Skeletal muscle satellite cell (primary cell): ENCODE data around the gene EEA1.
"Not testable (repeated sequence)": the region's sequence is repeated elsewhere in the genome, so short reads cannot be mapped to it uniquely, and the experiment has no call there.

Source experiments
- H3K27me3 ChIP-seq: 2 replicates; pipeline ENCODE4 v1.7.0; 2013; ENCODE audit warnings: low read length; ENCODE audit not compliant: control insufficient read depth, insufficient read depth
- H3K36me3 ChIP-seq: 2 replicates; pipeline ENCODE4 v1.7.0; 2013; ENCODE audit warnings: mild to moderate bottlenecking, control low read depth, low read length; ENCODE audit not compliant: insufficient read depth
- H3K4me1 ChIP-seq: 2 replicates; pipeline ENCODE4 v1.7.0; 2013; ENCODE audit warnings: low read length; ENCODE audit not compliant: control insufficient read depth, insufficient read depth
- H3K4me2 ChIP-seq: 2 replicates; pipeline ENCODE4 v1.7.0; 2013; ENCODE audit warnings: mild to moderate bottlenecking, low read length
- H3K4me3 ChIP-seq: 2 replicates; pipeline ENCODE4 v1.7.0; 2013; ENCODE audit warnings: low read length
- H3K9ac ChIP-seq: 2 replicates; pipeline ENCODE4 v1.7.0; 2013; ENCODE audit warnings: mild to moderate bottlenecking, low read depth, low read length, moderate library complexity
- H3K9me3 ChIP-seq: replicated peaks from 2 replicates; pipeline ENCODE4 v1.7.0; 2013; ENCODE audit warnings: mild to moderate bottlenecking, control low read depth, low read length

EEA1 gene

DNA sequence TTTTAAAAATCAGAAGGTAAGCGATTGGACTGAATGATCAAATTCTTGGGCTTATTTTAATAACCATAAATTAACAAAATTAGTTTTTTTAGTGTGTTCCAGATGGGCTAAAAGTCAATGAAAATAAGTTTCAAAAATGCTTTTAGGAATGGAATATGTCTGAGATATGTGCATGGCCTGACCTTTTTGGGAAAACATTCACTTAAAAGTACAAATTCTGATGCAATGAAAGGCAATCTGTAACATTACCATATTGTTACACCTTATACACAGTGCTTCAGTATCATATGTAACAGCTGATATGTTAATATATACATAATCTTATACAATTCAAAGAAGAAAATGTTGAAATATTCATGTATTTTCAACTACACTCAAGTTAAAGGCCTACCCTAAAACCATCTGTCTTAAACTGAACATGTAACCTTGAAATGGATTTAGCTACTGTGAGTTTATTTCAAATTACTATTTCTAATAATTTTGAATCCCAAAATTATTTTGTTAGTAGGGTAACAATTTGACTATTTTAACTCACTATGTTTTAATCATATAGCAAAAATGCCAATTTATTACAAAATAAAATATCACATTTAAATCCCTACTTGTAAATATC lies 84.8 kb downstream of the EEA1 start:
- Histone ChIP-seq H3K27me3 (no peaks in the 10 kb centered on the region), H3K4me1 (peaks cover 10% of the 10 kb centered on the region), H3K36me3 (peaks cover 15% of the 10 kb centered on the region), H3K9me3 (peaks cover 4% of the 10 kb centered on the region), H3K9ac (no peak overlapping the region), H3K4me3 (no peak overlapping the region), H3K4me2 (no peak overlapping the region)

- H3K4me3 ChIP-seq: no peak overlapping the region
- H3K4me1 ChIP-seq: no peaks in the 10 kb centered on the region
- H3K9ac ChIP-seq: no peak overlapping the region
- no peaks in the 10 kb centered on the region for H3K27me3 ChIP-seq
- no peaks in the 10 kb centered on the region for H3K9me3 ChIP-seq
- peaks cover 14% of the 10 kb centered on the region for H3K36me3 ChIP-seq
- no peak overlapping the region for H3K4me2 ChIP-seq
Observed at GRCh38 chr12:92829686-92830282, 99.3 kb downstream of the EEA1 start.

DNA sequence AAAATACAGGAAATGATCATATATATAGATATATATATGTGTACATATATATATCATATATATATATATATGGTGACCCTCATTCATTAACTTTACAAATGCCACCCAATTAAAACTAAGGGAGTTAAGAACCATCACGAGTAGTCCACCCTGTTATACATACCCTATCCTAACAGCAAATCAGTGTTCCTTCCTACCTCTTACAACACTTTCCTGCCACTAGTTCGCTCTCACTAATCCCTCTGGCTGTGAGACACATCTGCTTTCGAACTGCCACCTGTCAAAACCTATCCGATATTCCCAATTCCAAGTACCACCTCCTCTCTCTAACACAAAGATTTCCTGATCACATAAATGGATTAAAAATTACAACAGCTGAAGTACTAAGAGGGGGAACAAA lies 100.5 kb downstream of the EEA1 start:
- no peak overlapping the region for H3K4me3 ChIP-seq
- H3K36me3 ChIP-seq: peaks cover 21% of the 10 kb centered on the region
- H3K27me3 ChIP-seq: no peaks in the 10 kb centered on the region
- H3K4me2 ChIP-seq: no peak overlapping the region
- H3K4me1 ChIP-seq: no peaks in the 10 kb centered on the region
- no peak overlapping the region for H3K9ac ChIP-seq
- H3K9me3 ChIP-seq: no peaks in the 10 kb centered on the region

DNA sequence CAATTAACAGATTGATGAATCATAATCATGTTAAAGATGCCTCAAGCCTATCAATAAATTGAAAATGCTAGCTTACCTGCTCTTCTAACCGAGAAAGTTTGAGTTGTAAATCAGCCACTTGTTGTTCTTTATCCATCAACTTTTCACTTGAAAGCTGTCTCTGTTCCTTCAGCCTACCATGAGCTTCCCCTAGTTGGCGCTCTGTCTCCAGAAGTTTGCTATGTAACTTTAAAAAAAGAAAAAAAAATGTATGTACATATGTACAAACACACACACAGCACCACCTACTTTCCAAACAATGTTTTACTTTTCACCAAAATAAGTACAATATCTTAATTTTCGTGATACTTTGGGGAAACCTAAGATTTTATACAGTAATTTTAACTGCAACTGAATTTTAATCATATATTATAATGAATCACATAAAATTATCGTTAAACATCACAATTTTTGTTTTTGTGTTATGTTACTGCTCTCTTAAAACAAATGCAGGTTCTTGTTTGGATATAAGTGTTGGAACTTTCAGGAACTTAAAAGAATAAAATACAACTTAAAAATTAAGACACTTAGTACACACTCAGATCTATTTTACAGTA lies 101.2 kb downstream of the EEA1 start:
- H3K4me1 ChIP-seq: no peaks in the 10 kb centered on the region
- no peaks in the 10 kb centered on the region for H3K9me3 ChIP-seq
- no peak overlapping the region for H3K4me3 ChIP-seq
- peaks cover 27% of the 10 kb centered on the region for H3K36me3 ChIP-seq
- no peak overlapping the region for H3K9ac ChIP-seq
- no peak overlapping the region for H3K4me2 ChIP-seq
- no peaks in the 10 kb centered on the region for H3K27me3 ChIP-seq

GRCh38 chr12:92821142-92821541 lies 108.0 kb downstream of the EEA1 start:
- H3K4me1 ChIP-seq: no peaks in the 10 kb centered on the region
- no peaks in the 10 kb centered on the region for H3K27me3 ChIP-seq
- peaks cover 37% of the 10 kb centered on the region for H3K36me3 ChIP-seq
- H3K4me2 ChIP-seq: no peak overlapping the region
- no peak overlapping the region for H3K4me3 ChIP-seq
- H3K9me3 ChIP-seq: no peaks in the 10 kb centered on the region
- H3K9ac ChIP-seq: no peak overlapping the region

DNA sequence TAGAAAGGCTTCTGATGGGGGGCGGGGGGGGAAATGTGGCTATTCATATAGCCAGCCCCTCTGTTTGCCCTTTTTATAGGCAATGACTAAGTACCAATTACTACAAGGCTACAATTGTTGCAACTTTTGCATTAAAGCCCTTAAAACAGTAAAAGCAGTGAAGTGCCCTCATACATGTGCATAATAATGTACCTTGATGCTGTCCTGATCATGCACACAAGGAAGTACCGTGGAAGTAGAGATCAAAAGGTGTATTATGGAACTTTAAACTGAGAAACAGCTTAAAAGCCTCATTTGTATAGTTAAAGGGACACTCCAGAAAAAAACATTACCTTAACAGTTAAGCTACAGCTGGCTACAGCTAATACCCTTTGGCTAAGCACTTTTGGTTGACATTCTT lies 114.5 kb downstream of the EEA1 start:
- Histone ChIP-seq H3K4me1 (no peaks in the 10 kb centered on the region), H3K4me3 (no peak overlapping the region), H3K27me3 (no peaks in the 10 kb centered on the region), H3K36me3 (peaks cover 24% of the 10 kb centered on the region), H3K9me3 (no peaks in the 10 kb centered on the region), H3K4me2 (no peak overlapping the region), H3K9ac (no peak overlapping the region)

GRCh38 chr12:92810370-92810769 lies 118.7 kb downstream of the EEA1 start:
- Histone ChIP-seq H3K9me3 (no peaks in the 10 kb centered on the region), H3K4me2 (no peak overlapping the region), H3K4me3 (no peak overlapping the region), H3K27me3 (no peaks in the 10 kb centered on the region), H3K9ac (no peak overlapping the region), H3K4me1 (no peaks in the 10 kb centered on the region), H3K36me3 (peaks cover 20% of the 10 kb centered on the region)

DNA sequence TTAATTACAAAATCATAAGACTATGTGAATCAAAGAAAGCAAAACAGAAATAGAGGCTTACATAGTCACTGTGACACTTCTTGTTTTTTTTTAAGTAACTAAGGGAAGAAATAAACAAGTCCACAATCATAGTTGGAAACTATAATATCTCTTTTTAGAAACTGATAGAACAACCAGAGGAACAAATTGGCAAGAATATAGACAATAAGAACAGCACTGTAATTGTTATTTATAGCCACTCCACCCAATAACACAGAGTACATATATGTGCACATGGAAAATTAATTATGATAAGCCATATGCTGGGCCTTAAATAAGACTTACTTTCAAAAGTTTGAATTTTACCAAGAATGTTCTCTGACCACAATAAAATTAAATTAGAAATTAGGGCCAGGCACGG lies 125.2 kb downstream of the EEA1 start:
- peaks cover 45% of the 10 kb centered on the region for H3K36me3 ChIP-seq
- H3K4me2 ChIP-seq: no peak overlapping the region
- H3K9me3 ChIP-seq: no peaks in the 10 kb centered on the region
- no peaks in the 10 kb centered on the region for H3K4me1 ChIP-seq
- no peaks in the 10 kb centered on the region for H3K27me3 ChIP-seq
- H3K9ac ChIP-seq: no peak overlapping the region
- H3K4me3 ChIP-seq: no peak overlapping the region

DNA sequence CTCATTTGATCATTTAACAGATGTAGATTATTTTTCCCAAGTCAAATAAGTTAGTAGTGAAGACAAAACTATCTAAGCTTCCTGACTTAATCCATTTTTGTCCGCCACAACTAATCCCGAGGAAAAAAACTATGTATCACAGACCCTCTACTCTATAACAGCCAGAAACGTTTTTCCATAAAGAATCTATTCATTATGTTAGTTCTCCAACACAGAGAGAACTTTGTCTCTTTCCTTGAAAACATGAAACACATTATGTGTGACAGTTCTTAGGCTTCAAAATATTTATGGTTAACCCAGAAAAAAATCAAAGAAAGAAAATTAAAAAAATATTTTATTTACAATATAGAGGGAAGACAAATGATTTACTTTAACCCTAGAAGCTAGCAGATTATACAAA lies 126.2 kb downstream of the EEA1 start:
- no peaks in the 10 kb centered on the region for H3K4me1 ChIP-seq
- no peaks in the 10 kb centered on the region for H3K27me3 ChIP-seq
- no peak overlapping the region for H3K4me2 ChIP-seq
- no peak overlapping the region for H3K4me3 ChIP-seq
- H3K9me3 ChIP-seq: no peaks in the 10 kb centered on the region
- peaks cover 45% of the 10 kb centered on the region for H3K36me3 ChIP-seq
- H3K9ac ChIP-seq: no peak overlapping the region

DNA sequence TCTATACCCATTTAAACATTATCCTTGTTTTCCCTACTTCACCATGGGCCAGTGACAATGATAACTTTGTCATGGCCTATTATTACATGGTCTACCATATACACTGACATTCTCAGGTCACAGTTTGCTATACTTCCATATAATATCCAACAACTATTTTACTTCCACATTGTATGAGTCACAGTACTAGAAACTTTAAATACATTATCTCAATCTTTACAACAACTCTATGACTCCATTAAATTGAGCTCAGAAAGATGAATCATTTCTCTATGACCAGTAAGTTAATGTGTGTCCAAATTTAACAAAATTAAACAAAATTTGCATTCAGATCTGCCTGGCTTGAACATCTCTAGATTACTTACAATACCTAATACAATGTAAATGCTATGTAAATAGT lies 132.4 kb downstream of the EEA1 start:
- Histone ChIP-seq H3K4me1 (peaks cover 5% of the 10 kb centered on the region), H3K4me3 (no peak overlapping the region), H3K27me3 (no peaks in the 10 kb centered on the region), H3K9me3 (no peaks in the 10 kb centered on the region), H3K9ac (no peak overlapping the region), H3K36me3 (peaks cover 34% of the 10 kb centered on the region), H3K4me2 (no peak overlapping the region)

DNA sequence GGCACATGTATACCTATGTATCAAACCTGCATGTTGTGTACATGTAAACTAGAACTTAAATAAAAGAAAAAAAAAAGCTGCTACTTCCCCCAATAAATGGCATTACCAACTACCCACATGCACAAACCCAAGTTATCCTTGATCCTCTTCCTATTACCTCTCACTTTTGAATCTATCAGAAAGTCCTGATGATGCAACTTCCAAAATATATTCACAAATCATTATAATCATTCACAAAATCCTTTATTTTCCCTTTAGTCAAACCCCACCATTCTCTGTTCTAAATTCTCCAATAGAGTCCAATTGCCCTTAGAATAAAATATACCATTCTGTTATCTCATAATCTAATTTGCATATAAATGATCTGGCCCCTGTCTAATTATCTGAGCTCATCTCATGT lies 134.3 kb downstream of the EEA1 start:
- H3K4me3 ChIP-seq: no peak overlapping the region
- H3K36me3 ChIP-seq: peaks cover 19% of the 10 kb centered on the region
- peaks cover 5% of the 10 kb centered on the region for H3K4me1 ChIP-seq
- H3K4me2 ChIP-seq: no peak overlapping the region
- no peaks in the 10 kb centered on the region for H3K27me3 ChIP-seq
- H3K9me3 ChIP-seq: no peaks in the 10 kb centered on the region
- no peak overlapping the region for H3K9ac ChIP-seq

DNA sequence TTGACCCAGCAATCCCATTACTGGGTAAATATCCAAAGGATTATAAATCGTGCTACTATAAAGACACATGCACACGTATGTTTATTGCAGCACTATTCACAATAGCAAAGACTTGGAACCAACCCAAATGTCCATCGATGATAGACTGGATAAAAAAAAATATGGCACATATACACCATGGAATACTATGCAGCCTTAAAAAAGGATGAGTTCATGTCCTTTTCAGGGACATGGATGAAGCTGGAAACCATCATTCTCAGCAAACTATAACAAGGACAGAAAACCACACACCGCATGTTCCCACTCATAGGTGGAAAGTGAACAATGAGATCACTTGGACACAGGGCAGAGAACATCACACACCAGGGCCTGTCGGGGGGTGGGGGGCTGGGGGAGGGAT lies 134.7 kb downstream of the EEA1 start:
- not testable (repeated sequence) for H3K4me2 ChIP-seq, H3K9ac ChIP-seq, H3K27me3 ChIP-seq, H3K9me3 ChIP-seq, H3K4me1 ChIP-seq, H3K4me3 ChIP-seq
- peaks cover 21% of the 10 kb centered on the region for H3K36me3 ChIP-seq
